GM19238 (cell line): ENCODE results near the gene ZDHHC14.

ENCODE experiments used
- DNase-seq: peaks from one replicate; pipeline ENCODE4 v3.0.0; 2011; ENCODE audit warnings: low spot score; ENCODE audit not compliant: insufficient read length

The ZDHHC14 gene

DNA sequence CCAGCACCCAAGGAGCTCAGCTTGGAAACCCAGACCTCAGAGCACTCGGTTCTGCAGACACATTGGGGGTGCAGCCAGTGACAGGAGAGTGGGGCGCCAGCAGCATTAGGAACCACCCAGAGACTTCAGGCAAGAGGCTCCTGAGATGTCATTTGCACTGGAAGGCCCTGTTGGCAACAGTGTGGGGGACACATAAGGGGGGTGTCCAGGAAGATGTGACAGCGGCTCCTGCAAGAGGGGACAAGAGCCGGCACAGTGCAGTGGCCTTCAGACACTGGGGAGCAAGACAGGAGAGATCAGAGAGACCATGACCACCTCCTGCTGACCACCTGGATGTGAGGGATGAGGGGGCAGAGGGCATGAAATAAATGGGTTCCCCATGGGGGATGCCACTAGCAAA is 235.0 kb downstream of the ZDHHC14 start:
- DNase-seq, result no peak

DNA sequence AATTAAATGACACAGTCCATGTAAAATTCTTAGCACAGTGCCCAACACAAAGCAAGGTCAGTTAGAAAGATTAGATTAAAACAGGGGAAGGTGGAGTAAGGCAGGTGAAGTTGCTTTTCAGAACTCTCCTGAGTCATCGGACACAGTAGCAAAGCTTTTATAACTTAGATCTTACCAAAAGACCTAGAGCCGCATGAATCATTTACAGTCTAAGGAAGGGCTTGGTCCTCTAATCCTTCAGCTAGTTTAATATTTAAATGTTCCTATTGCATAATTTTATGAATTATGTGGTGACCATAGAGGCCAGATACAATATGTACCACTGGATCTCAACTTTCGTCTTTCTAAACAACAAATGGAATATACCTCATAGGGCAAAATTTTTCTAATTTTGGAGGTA is 240.0 kb downstream of the ZDHHC14 start:
- no peak for DNase-seq

DNA sequence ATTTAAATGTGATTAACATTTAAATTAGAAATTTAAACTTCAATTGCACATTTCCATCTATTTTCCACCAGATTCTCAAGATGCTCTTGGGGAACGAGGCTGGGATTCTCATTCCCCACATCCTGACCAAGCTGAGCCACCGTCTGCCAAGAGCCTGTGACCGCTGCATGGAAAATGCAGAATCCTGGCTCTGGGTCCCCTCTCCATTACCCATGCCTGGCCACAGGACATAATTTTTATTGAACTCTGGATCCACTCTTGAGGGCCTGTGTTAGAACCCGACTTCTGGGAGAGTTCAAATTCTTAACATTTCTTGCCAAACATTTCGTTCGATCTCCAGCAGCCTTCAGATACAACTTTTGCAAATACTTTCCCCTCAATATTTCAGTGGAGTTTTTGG is 240.4 kb downstream of the ZDHHC14 start:
- no peak for DNase-seq

DNA sequence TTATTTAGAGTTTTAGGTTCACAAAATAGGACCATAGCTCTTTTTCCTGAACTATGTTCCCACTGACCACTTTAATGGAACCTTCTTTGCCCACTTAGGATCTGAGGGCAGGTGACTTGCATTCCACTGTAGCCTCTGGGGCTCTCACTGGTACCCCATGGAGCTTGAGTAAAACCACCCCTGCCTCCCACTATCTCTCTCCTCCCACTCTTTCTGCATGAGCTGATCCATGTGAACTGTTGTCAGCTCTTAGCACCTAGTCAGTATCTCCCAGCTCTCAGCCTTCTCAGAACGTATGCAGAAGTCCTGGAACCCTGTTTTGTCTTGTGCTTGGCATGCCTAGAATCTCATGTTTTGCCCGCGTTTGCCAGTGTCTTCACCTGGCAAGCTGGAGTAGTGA is 241.4 kb downstream of the ZDHHC14 start:
- no peak for DNase-seq

DNA sequence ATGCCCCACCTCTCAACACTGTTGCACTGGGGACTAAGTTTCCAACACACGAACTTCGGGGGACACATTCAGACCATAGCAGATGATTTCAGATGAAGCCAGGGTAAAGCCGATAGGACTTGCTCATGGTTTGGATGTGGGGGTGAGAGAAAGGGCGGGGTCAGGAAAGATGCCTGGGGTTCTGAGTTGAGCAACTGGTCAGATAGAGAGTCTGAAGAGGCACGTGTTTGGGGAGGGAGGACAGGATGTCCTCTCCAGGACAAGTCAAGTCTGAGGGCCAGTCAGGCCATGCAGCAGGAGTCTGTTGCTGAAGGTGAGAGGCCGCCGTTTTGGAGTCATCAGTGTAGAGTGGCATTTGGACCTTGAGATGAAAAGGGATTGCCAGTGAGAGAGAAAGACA is 244.1 kb downstream of the ZDHHC14 start:
- no peak for DNase-seq

- no peak for DNase-seq
Measured at GRCh38 chr6:157625764-157626163, 244.8 kb downstream of the ZDHHC14 start.

- no peak for DNase-seq
Measured at GRCh38 chr6:157627195-157627966, 246.4 kb downstream of the ZDHHC14 start.

- DNase-seq, result no peak
Measured at GRCh38 chr6:157628463-157628862, 247.5 kb downstream of the ZDHHC14 start.

GRCh38 chr6:157629220-157629619 is 248.2 kb downstream of the ZDHHC14 start:
- no peak for DNase-seq

GRCh38 chr6:157630463-157631080 is 249.6 kb downstream of the ZDHHC14 start:
- no peak for DNase-seq

GRCh38 chr6:157631412-157631811 is 250.4 kb downstream of the ZDHHC14 start:
- DNase-seq, result no peak

DNA sequence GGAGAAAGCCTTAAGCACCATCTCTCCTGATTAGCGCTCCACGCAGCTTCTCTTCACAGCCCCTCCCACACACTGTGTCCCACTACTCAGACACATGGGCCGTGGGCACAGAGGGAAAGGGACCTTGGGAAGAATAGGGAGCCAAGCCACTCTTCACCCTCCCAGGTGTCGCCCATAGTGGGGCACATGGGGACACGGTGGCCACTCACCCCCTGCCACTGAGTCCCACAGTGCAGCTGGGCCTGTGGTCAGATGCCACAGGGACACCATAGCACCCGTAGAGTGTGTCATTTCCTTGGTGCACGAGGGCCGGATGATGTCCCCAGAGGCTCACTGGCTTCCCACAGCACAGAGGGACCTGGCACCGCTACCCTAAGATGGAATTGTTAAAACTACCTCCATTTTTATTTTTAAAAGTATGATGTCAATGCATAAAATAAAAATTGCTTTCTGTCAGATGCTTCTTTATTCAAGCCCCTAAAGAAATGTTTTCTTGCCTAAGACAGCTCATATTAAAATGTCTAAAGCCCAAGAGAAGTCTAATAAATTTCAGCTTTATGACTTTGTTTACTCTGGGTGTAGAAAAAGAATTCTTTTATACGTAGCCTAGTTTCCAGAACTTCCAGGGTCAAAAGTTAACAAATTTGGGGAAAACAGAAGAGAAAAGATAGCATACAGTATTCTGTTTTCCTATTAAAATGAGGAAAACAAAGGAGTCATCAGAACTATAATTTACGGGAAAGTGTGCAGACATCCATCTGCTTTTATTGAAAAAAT is 251.0 kb downstream of the ZDHHC14 start:
- no peak for DNase-seq

DNA sequence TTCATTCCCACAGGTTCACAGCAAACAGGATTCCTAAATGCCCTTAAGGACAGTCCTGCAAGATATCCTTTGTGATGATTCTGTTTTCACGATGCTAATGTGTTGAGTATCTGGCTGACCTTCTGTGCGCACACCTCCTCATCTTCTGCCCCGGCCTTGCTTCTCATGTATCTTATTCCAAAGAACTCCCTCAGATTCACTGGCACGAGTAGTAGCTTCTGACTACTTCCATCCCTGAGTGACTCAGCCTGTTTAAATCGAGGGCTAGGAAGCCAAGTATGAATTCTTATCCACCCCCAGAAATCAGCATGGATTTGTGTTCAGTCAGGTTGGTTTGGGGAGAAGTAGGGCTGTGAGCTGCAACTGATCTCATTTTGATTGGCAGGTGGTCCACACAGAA is 251.8 kb downstream of the ZDHHC14 start:
- no peak for DNase-seq

DNA sequence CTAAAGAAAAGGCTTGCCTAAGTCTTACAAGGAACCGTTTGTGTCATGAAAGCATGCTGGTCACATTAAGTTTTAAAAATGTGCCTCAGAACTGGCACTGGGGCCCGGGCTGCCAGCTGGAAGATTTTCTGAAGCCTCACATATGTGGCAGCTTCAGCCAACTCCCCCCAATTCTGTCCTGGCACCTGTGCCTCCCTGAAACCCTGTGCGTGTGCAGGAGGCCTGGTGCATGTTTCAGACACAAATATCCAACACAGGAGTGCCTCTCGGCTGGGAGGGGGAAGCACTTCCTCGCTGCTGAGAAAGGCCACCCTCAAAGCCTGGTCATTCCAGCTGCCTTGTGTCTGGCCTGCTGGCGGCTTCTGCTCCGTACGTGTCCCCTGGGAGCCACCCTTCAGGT is 253.6 kb downstream of the ZDHHC14 start:
- DNase-seq, result no peak

DNA sequence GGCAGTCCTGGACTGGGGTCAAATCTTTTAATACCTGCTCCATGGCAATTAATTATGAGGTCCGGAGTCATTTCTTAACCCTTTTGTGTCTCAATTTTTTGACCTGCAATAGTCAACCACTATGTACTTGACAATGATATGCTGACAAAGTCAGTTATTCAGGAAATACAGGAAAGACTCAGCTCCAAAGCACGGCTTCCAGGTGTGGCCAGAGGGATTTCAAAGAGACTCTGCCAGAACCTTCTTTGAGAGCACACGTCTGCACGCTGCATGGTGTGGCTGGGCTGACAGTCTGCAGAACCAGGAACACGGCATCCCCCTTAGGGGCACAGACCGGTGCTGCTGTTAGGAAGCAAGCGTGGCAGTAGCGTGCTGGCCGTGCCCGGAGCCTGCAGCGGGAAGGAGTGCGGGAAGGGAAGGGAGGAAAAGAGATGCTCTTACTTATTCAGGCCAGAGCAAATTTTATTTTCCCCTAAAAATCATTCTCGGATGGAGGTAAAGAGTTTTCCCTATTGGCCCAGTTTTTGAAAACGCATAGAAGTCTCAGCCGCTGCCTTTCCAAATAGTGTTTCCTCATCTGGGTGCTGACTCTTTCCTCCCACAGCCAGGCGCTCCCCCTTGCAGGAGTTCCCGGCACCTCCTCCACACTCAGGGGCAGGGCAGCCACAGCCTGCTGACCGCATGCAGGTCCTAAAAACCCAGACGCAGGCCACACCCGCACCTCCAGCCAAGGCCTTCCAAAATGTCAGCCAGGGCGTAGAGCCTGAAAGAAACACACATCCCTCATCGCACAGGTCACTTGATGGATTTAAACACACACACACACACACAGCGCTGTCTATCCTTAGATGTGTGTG is 254.6 kb downstream of the ZDHHC14 start:
- DNase-seq, result no peak

DNA sequence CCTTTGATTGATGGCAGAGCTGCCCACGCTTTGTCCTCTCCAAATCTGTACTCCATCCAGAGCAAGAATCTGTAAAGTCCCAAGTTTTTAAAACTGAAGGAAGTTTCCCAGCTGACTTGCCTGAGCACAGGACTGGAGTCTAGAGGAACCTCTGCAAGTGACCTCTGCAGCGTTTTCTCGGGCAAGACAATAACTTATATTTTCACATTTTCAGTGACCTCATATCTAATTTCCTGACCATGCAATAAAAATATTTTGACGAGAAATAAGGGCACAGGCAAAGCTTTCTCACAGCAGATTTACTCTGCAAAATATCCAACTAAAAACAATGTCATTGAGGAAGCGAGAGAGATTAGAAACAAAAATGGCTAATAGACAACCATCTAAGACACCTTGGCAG is 256.5 kb downstream of the ZDHHC14 start:
- no peak for DNase-seq

DNA sequence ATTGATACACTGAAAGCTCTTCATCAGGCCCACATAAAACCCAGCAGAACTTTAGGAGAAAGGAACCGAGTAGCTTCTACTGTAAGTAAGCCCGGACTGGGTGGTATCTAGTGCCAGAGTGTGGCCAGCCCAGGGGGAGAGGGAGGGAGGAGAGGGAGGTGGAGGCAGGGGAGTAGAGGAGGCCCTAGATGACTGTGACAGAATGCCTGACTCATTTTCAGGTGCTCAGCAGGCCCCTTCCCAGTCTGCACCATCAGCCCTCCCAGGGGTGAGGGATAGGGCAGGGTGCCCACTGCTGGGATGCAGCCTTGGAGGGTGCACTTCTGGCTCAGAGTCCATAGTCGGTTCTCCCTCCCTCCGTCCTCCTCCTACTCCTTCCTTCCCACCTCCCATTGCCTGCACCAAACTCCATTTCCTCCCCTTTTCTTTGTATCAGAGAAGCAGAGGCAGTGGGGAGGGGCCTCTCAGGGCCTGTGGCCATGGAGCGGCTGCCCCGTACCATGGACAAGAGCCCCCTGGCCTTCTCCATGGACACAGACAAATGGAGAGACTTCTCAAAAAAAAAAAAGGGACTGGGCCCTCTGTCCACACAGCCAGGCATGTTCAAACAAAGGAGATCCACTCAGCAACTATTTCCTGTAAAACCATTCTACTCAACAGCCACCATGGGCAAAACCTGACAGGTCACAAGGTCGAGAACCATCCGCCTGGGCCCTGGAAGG is 257.1 kb downstream of the ZDHHC14 start:
- no peak for DNase-seq

GRCh38 chr6:157638779-157639178 is 257.8 kb downstream of the ZDHHC14 start:
- DNase-seq, result no peak

DNA sequence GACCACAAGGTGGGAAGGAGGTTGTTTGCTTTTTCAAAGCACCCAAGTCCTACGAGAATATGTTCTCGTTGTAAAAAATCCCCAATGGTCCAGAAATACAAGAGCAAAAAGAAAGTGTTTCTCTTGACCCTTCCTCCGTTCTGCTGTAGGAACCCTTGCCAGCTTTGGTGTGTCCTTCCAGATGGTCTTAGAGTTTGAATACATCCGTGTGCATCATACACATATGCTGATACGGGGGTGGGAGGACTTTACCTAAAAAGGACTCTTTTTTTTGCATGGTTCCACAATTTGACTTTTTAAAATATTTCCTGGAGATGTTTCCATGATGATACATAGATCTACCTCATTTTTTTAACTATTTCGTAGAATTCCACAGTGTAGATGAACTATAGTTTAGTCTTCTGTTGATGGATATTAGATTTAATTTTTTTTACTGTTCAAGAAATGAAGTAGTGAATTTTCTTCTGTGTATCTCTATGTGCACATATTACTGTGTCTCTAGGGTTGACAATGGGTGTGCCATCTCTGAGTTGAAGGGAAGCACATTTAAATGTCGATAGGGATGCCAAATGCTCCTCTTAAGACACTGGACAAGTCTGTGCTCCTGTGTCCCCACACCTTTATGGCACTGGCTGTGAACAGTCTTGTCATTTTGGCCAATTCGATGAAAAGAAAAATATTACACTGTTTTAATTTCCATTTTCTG is 259.9 kb downstream of the ZDHHC14 start:
- DNase-seq, result no peak

DNA sequence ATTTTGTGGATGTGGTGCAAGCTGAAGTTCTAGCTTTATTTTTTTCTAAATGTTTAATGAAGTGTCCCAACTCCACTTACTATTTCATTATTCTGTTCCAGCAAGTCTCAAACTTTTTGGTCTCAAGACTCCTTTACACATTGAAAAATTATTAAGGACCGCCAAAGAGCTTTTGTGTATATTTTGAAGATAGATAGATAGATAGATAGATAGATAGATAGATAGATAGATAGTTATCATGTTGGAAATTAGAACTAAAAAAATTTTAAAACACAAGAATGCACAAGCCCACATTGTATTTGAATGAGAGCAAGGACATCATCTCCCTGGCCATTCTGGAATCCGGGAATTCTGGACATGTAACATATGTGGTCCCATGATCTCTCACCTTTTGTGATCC is 260.8 kb downstream of the ZDHHC14 start:
- no peak for DNase-seq
